HL-60 (cell line): Measurements from ENCODE around the gene RTN4IP1.

ENCODE experiments used
- GABPA ChIP-seq: IDR thresholded peaks from 2 replicates; pipeline ENCODE4 v1.6.1; 2012; ENCODE audit warnings: low read depth
- POLR2AphosphoS5 ChIP-seq: IDR thresholded peaks from 2 replicates; pipeline ENCODE4 v1.6.1; 2012; ENCODE audit warnings: low read depth
- TF ChIP-seq, protein P1 (sequence below): IDR thresholded peaks from one replicate; pipeline ENCODE4 v1.5.1; 2011; ENCODE audit warnings: low read length, control low read depth, inconsistent platforms; ENCODE audit not compliant: insufficient read depth

DNA sequence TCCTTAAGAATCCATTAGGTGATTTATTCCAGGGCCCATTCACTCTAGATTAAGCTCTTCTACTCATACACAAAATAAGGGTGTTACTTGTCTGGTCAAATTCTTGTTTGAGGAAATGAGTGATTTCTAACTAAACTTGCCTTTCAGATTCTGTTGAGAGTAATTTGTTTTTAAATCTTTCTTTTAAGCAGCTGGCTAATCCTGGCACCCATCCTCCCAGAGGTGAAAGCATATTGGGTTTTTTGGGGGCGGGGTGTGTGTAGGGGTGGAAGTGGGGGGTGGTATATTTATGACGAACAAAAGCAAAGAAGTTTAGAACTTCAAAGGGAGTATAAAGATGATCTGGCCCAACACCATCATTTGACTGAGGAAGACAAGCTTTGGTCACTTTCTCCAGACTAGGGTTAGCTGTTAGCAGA lies 94.7 kb downstream of the RTN4IP1 start:
- TF ChIP-seq POLR2AphosphoS5, result no peak
- TF ChIP-seq, protein P1, sequence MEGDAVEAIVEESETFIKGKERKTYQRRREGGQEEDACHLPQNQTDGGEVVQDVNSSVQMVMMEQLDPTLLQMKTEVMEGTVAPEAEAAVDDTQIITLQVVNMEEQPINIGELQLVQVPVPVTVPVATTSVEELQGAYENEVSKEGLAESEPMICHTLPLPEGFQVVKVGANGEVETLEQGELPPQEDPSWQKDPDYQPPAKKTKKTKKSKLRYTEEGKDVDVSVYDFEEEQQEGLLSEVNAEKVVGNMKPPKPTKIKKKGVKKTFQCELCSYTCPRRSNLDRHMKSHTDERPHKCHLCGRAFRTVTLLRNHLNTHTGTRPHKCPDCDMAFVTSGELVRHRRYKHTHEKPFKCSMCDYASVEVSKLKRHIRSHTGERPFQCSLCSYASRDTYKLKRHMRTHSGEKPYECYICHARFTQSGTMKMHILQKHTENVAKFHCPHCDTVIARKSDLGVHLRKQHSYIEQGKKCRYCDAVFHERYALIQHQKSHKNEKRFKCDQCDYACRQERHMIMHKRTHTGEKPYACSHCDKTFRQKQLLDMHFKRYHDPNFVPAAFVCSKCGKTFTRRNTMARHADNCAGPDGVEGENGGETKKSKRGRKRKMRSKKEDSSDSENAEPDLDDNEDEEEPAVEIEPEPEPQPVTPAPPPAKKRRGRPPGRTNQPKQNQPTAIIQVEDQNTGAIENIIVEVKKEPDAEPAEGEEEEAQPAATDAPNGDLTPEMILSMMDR, result no peak
- TF ChIP-seq GABPA, result no peak
